Measurements from ENCODE around the gene DDX1.

DDX1 gene

DNA sequence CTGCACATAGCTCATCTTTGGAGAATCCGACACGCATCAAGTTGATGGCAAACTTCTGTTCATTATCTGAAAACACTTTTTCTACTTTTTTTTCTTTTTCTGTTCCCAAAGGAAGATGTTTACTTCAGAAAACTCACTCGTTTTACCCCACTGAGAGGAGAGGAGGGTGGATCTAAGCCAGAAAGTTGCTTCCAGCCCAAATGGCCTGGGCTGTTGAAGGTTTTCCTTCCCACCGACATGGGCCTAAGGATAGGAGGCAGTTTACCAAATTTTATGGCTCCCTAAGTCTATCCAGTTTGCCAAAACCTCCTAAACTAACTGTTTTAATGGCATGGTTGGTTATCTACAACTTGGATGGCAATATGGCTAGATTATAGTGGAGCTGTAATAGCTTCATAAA lies 70.4 kb downstream of the DDX1 start:
- TF ChIP-seq, protein P1, sequence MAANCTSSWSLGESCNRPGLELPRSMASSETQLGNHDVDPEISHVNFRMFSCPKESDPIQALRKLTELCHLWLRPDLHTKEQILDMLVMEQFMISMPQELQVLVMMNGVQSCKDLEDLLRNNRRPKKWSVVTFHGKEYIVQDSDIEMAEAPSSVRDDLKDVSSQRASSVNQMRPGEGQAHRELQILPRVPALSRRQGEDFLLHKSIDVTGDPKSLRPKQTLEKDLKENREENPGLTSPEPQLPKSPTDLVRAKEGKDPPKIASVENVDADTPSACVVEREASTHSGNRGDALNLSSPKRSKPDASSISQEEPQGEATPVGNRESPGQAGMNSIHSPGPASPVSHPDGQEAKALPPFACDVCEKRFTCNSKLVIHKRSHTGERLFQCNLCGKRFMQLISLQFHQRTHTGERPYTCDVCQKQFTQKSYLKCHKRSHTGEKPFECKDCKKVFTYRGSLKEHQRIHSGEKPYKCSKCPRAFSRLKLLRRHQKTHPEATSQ (tag by site-specific recombination; IDR thresholded peaks at IDR 0.05), result no peak
- Histone ChIP-seq H3K4me3 (ENCODE audit: low read depth, low read length) (no peak overlapping the region), H3K27ac (ENCODE audit: extremely low read depth, low read depth, low read length) (no peak overlapping the region), H3K4me1 (ENCODE audit: control insufficient read depth, insufficient read depth, low read length) (no peaks in the 10 kb centered on the region), H3K36me3 (ENCODE audit: control insufficient read depth in 2 of 2, insufficient read depth in 1 of 2, low read length in 2 of 2) (no peaks in the 10 kb centered on the region), H3K9me3 (ENCODE audit: control insufficient read depth, insufficient read depth, low read depth, low read length) (no peaks in the 10 kb centered on the region)
- POLR2A ChIA-PET, result no interaction called here
- CTCF ChIA-PET, result interaction anchor here (0.8 kb wide), 1 partner anchor 278 kb away, joined by 4 read pairs; no protein-coding TSS in a partner anchor

- Histone ChIP-seq H3K9me3 (ENCODE audit: control insufficient read depth, insufficient read depth, low read depth, low read length) (no peaks in the 10 kb centered on the region), H3K4me3 (ENCODE audit: low read depth, low read length) (no peak overlapping the region), H3K27ac (ENCODE audit: extremely low read depth, low read depth, low read length) (no peak overlapping the region), H3K36me3 (ENCODE audit: control insufficient read depth in 2 of 2, insufficient read depth in 1 of 2, low read length in 2 of 2) (no peaks in the 10 kb centered on the region), H3K4me1 (ENCODE audit: control insufficient read depth, insufficient read depth, low read length) (no peaks in the 10 kb centered on the region)
- TF ChIP-seq ZNF514 (tag by site-specific recombination; IDR thresholded peaks at IDR 0.05), result no peak
- TF ChIP-seq MYNN (tag by site-specific recombination; IDR thresholded peaks at IDR 0.05; ENCODE audit: borderline replicate concordance), result no peak
- TF ChIP-seq RBAK (tag by site-specific recombination; IDR thresholded peaks at IDR 0.05), result no peak
- no peak for TF ChIP-seq ZBTB6 (tag by site-specific recombination; IDR thresholded peaks at IDR 0.05)
- TF ChIP-seq ZBTB44 (tag by site-specific recombination; IDR thresholded peaks at IDR 0.05), result no peak
- TF ChIP-seq, protein P2, sequence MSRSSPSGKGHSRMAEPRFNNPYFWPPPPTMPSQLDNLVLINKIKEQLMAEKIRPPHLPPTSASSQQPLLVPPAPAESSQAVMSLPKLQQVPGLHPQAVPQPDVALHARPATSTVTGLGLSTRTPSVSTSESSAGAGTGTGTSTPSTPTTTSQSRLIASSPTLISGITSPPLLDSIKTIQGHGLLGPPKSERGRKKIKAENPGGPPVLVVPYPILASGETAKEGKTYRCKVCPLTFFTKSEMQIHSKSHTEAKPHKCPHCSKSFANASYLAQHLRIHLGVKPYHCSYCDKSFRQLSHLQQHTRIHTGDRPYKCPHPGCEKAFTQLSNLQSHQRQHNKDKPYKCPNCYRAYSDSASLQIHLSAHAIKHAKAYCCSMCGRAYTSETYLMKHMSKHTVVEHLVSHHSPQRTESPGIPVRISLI (tag by site-specific recombination; IDR thresholded peaks at IDR 0.05), result no peak
- no peak for TF ChIP-seq ZNF394 (tag by site-specific recombination; IDR thresholded peaks at IDR 0.05; ENCODE audit: borderline replicate concordance)
- TF ChIP-seq ZBTB26 (tag by site-specific recombination; optimal IDR thresholded peaks at IDR 0.05), result no peak
- no peak for TF ChIP-seq ELK4 (IDR thresholded peaks at IDR 0.05; ENCODE audit: borderline replicate concordance, low read depth, low read length)
- TF ChIP-seq INSM2 (tag by site-specific recombination; IDR thresholded peaks at IDR 0.05), result no peak
- no peak for TF ChIP-seq PRDM10 (tag by site-specific recombination; IDR thresholded peaks at IDR 0.05)
- ChIA-PET POLR2A (no interaction called here), CTCF (interaction anchor here (0.8 kb wide), 1 partner anchor 277 kb away, joined by 4 read pairs; no protein-coding TSS in a partner anchor)
Measured at GRCh38 chr2:15662579-15662978, 70.9 kb downstream of the DDX1 start.
